ENCODE results near the gene BRAT1.
A peak's percentile ranks its signal among the peaks of the same experiment; 100 is the strongest.

The BRAT1 gene

GRCh38 chr7:2559283-2559950 is 4.1 kb upstream of the BRAT1 start:
- DNase-seq: no peak

GRCh38 chr7:2558629-2559282 is 3.4 kb upstream of the BRAT1 start, which contains the start of gene IQCE:
Gene IQCE, plus strand, starts transcription at chr7:2558979. Its CDS starts 203 bp downstream, at chr7:2559182.
- DNase-seq: peak; percentile 82

- DNase-seq: no peak
These were observed 638 bp downstream of the BRAT1 start for GRCh38 chr7:2554661-2555111.

- DNase-seq: no peak
These were observed 1.3 kb downstream of the BRAT1 start for GRCh38 chr7:2553831-2554581.

- no peak for DNase-seq
These were observed 2.2 kb downstream of the BRAT1 start for GRCh38 chr7:2553108-2553507.

GRCh38 chr7:2551418-2551817 is 3.9 kb downstream of the BRAT1 start:
- no peak for DNase-seq

- DNase-seq: no peak
These were observed 8.3 kb downstream of the BRAT1 start for GRCh38 chr7:2546776-2547586.

- no peak for DNase-seq
These were observed 9.4 kb downstream of the BRAT1 start for GRCh38 chr7:2545746-2546425.

GRCh38 chr7:2544541-2545188 is 10.7 kb downstream of the BRAT1 start:
- DNase-seq: no peak

- no peak for DNase-seq
These were observed 12.1 kb downstream of the BRAT1 start for GRCh38 chr7:2542916-2543871.

- DNase-seq: no peak
These were observed 13.1 kb downstream of the BRAT1 start for GRCh38 chr7:2542011-2542915.

- DNase-seq: no peak
These were observed 13.9 kb downstream of the BRAT1 start for GRCh38 chr7:2541291-2542010.

- DNase-seq: no peak
These were observed 14.7 kb downstream of the BRAT1 start for GRCh38 chr7:2540641-2541051.

- DNase-seq: no peak
These were observed 15.2 kb downstream of the BRAT1 start for GRCh38 chr7:2540133-2540532.

- DNase-seq: no peak
These were observed 16.1 kb downstream of the BRAT1 start for GRCh38 chr7:2539031-2539911.

- no peak for DNase-seq
These were observed 17.1 kb downstream of the BRAT1 start for GRCh38 chr7:2537981-2538851.
